K562 (cell line): ENCODE results near the gene CAPN12.

ENCODE experiments used
- CTCF ChIP-seq, 3 experiments: IDR thresholded peaks in 2 of 3; conservative IDR thresholded peaks in 1 of 3; 2 replicates each; pipeline ENCODE4 v1.5.1; 2011 to 2012; ENCODE audit warnings: low read length in 3 of 3, mild to moderate bottlenecking in 3 of 3, control low read depth in 2 of 3, improper control_type of control experiment in 1 of 3, inconsistent platforms in 1 of 3, low read depth in 1 of 3, mixed read lengths in 1 of 3, moderate library complexity in 1 of 3; ENCODE audit not compliant: insufficient read depth in 2 of 3
- FOXK1 ChIP-seq: sonication (generic); formaldehyde crosslinking; IDR thresholded peaks from 2 replicates; pipeline ENCODE4 v1.8.0; 2022; ENCODE audit warnings: missing genetic modification reagents, mild to moderate bottlenecking, borderline replicate concordance
- HCFC1 ChIP-seq: IDR thresholded peaks from 2 replicates; pipeline ENCODE4 v1.6.1; 2012; ENCODE audit warnings: low read depth, low read length, improper control_type of control experiment
- MEIS2 ChIP-seq: fragments of 450-650 bp; IDR thresholded peaks from 2 replicates; pipeline ENCODE4 v1.6.1; 2014; ENCODE audit warnings: mild to moderate bottlenecking; ENCODE audit not compliant: partially characterized antibody
- POLR2H ChIP-seq: IDR thresholded peaks from 2 replicates; pipeline ENCODE4 v1.6.1; 2016; ENCODE audit warnings: missing genetic modification characterization, low read depth, mild to moderate bottlenecking, control low read depth, missing compliant biosample characterization, moderate library complexity
- SNIP1 ChIP-seq: fragments of 450-650 bp; IDR thresholded peaks from 2 replicates; pipeline ENCODE4 v1.7.1; 2017; ENCODE audit warnings: low read depth, mild to moderate bottlenecking
- ZNF24 ChIP-seq: fragments of 450-650 bp; IDR thresholded peaks from 2 replicates; pipeline ENCODE4 v1.6.1; 2016
- ZSCAN29 ChIP-seq: fragments of 450-650 bp; IDR thresholded peaks from 2 replicates; pipeline ENCODE4 v1.6.1; 2017
- TF ChIP-seq, protein P1 (sequence below): sonication (generic); formaldehyde crosslinking; IDR thresholded peaks from 2 replicates; pipeline ENCODE4 v1.5.0; 2020; ENCODE audit warnings: missing genetic modification reagents
- TF ChIP-seq, protein P2 (sequence below): sonication (generic); formaldehyde crosslinking; IDR thresholded peaks from 2 replicates; pipeline ENCODE4 v1.9.0; 2022; ENCODE audit warnings: mild to moderate bottlenecking, missing genetic modification reagents

- TF ChIP-seq FOXK1 (CRISPR knock-in tag) = no peak
- TF ChIP-seq ZSCAN29 = no peak
- TF ChIP-seq, protein P1, sequence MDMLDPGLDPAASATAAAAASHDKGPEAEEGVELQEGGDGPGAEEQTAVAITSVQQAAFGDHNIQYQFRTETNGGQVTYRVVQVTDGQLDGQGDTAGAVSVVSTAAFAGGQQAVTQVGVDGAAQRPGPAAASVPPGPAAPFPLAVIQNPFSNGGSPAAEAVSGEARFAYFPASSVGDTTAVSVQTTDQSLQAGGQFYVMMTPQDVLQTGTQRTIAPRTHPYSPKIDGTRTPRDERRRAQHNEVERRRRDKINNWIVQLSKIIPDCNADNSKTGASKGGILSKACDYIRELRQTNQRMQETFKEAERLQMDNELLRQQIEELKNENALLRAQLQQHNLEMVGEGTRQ (CRISPR knock-in tag) = no peak
- no peak for TF ChIP-seq CTCF (IDR thresholded peaks at IDR 0.05 in 2 of 3, conservative IDR thresholded peaks at IDR 0.05 in 1 of 3; ENCODE audit: insufficient read depth in 2 of 3, low read depth in 1 of 3, low read length in 3 of 3)
- no peak for TF ChIP-seq POLR2H (tag)
- no peak for TF ChIP-seq HCFC1
- no peak for TF ChIP-seq ZNF24
- TF ChIP-seq MEIS2 = no peak
- no peak for TF ChIP-seq SNIP1
- TF ChIP-seq, protein P2, sequence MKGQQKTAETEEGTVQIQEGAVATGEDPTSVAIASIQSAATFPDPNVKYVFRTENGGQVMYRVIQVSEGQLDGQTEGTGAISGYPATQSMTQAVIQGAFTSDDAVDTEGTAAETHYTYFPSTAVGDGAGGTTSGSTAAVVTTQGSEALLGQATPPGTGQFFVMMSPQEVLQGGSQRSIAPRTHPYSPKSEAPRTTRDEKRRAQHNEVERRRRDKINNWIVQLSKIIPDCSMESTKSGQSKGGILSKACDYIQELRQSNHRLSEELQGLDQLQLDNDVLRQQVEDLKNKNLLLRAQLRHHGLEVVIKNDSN (CRISPR knock-in tag) = no peak
Measured at GRCh38 chr19:38788478-38789243, 44.4 kb upstream of the CAPN12 start, which contains the start of gene LGALS7B.
